AG10803 (cell line): ENCODE results near the gene DVL2.

Experiments
- DNase-seq: peaks from one replicate; pipeline ENCODE4 v3.0.0; 2010; ENCODE audit warnings: low read depth
- H3K4me3 ChIP-seq: 2 replicates; pipeline ENCODE4 v1.5.1; 2011; ENCODE audit warnings: mild to moderate bottlenecking, low read length, control low read depth
- CTCF ChIP-seq: conservative IDR thresholded peaks from 2 replicates; pipeline ENCODE4 v1.5.1; 2011; ENCODE audit warnings: mild to moderate bottlenecking, low read length, control low read depth, inconsistent platforms

Gene DVL2

GRCh38 chr17:7279448-7279847 is 45.1 kb upstream of the DVL2 start:
- TF ChIP-seq CTCF, result no peak
- no peak for DNase-seq
- H3K4me3 ChIP-seq, result no peak overlapping the region

GRCh38 chr17:7266784-7267183 is 32.5 kb upstream of the DVL2 start:
- no peak for TF ChIP-seq CTCF
- no peak for DNase-seq
- no peak overlapping the region for H3K4me3 ChIP-seq

GRCh38 chr17:7263801-7264078 is 29.4 kb upstream of the DVL2 start:
- H3K4me3 ChIP-seq, result no peak overlapping the region
- DNase-seq, result no peak
- TF ChIP-seq CTCF, result no peak

- TF ChIP-seq CTCF, result no peak
Measured at GRCh38 chr17:7262935-7263800, 28.9 kb upstream of the DVL2 start.

GRCh38 chr17:7262192-7262934 is 28.0 kb upstream of the DVL2 start, which contains the start of gene CLDN7:
CLDN7 (minus strand) TSS chr17:7262478; CDS start chr17:7262043, 435 bp downstream.
- H3K4me3 ChIP-seq, result peak within 1 kb of the TSS; percentile 47
- no peak for DNase-seq
- no peak for TF ChIP-seq CTCF

More at GRCh38 chr17:7262935-7263800, 28.9 kb upstream of the DVL2 start:
- DNase-seq, result no peak
- H3K4me3 ChIP-seq, result no peak overlapping the region

GRCh38 chr17:7261379-7262191 is 27.3 kb upstream of the DVL2 start:
- no peak for DNase-seq
- no peak for TF ChIP-seq CTCF
- peak overlapping the region; percentile 47 for H3K4me3 ChIP-seq
